NCI-H524 (cell line): ENCODE data around the gene GRID1.
"Not testable (repeated sequence)": the region's sequence is repeated elsewhere in the genome, so short reads cannot be mapped to it uniquely, and the experiment has no call there.

Experiments
- DNase-seq, 2 experiments: peaks; one replicate each; lab custom pipeline; 2025; lab: John Stamatoyannopoulos, UW

Gene GRID1

DNA sequence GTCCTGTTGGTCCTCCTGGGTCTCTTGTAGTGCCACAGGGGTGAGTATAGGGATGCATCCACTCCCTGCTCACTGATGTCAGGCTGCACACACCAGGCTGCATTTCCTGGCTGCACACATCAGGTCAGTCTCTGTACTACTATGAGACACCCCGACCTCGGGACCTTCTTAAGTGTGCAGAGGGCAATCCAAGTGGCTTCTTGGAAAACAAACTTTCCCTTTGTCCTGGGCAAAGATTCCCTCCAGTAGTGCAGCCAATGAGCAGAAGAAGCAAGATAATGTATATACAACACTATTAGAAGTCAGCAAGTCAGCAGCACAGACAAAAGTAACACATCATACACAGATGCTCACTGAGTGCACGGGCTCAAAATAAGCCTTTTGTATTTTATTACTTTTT is 493.5 kb downstream of the GRID1 start:
- no peak for DNase-seq

DNA sequence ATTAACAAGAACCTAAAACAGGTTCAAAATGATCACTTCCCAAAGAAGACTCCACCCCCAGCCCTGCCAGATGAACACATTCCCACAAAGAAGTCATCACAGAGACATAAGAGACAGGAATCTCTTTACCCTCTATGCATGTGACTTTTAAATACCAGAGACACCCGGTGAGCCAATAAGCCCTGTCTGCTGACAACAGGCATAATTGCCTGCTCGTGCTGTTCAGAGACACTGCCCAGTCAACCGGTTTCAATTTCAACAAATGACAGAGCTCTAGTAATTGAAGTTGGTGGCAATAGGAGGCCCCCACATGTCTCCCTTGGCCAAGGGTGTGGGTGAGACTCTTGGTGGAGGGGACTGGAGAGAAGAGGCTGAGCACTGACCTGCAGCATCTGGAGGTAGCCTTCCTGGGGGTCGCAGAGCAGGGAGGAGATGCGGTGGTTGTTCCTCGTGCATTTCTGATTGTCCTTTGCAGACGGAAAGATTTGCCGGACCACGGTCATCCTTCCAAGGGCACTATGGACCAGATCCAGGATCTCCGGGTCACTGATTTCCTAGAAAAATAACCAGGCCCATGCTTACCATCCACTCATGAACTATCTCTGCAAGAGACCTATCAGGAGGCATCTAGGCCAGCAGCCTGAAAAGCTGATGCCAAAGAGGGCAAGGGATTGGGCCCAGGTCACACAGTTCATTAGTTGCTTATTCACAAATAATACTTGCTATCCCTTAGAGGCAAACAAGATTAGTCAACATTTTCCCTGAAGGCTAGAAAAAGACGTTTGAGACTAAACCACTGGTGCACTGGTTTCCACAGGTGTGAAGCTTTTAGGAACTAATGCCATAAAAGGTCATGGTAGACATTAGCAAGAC is 497.7 kb downstream of the GRID1 start:
- DNase-seq, result no peak

DNA sequence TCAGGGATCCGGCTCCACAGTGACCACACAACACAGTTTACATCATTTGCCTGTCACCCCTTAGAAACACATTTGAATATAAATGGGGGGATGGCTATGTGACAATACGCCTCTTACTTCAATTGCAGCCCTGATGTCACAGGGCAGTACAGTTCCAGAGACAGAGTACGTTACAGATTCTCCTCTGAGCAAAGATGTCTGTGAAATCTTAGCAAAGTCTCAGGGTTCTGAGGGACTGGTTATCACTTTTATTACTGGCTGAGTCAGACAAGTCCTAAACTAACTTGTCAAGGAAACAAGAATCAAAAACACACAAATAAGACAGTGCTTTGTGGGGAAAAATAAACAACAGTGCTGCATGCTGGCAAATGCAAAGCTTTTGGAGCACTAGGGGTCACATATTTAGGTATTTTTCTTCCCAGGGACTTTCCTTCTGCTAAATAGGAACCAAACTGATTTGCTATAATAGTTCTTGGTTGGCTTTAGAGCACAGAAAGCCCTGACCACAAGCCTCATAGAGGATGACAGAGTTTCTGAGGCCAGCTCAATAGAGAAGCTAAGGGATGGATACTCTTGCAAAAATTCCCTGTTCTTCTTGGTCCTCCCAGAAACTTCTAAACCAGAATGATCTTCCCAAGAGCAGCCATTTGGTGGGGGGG is 501.6 kb downstream of the GRID1 start:
- DNase-seq, result no peak

DNA sequence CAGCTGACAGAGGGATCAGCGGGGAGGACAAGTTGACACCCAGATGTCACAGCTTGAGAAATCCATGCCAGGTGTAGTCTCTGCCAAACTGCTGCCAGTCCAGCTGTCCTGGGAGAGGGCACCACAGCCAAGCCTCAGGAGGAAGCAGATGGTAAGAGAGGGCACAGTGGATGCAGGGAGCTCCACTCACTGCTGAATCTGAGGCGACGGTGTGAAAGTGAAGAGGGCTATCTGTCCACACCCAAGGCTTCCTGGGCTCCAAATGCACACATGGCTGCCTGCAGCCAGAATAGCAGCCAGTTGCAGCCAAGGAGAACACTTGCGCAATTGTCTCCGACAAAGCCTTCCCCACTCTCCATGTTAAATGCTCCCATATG is 502.4 kb downstream of the GRID1 start:
- peak; percentile 31 to 67 for DNase-seq

DNA sequence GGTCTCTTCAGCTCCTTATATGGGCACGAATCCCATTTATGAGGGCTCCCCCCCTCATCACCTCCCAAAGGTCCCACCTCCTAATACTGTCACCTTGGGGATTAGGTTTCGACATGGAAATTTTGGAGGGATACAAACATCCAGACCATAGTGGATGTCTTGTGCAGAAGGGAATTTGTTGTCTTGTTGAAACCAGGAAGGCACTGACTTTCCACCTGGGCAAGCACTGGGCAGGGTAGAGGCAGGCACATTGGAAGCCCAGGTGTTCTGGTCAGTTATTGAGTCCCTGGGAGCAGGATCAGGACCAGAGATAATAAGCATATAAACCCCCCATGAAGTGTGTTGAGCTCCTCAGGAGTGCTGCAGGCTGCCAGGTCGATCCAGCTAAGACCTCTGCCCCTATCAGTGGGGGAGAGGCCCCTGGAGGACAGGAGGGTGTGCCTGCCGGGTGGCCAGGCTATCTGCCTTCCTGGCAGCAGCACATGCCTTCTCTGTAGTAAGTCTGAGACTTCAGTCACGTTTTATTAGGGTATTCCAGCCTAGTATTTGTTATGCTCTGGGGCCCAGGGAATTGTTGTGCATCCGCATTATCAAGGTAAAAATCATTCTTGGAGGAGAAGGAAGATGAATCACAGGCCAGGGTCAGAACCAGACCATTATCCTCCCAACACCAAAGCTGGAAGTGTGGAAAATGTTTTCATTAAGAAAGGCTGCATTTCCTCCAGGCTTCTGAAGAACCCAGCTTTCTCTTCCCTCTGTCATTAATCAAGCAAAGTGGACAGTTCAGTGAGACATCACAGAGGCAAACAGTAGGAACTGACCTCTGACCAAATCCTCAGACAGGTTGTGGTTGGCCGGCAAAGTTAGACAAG is 503.1 kb downstream of the GRID1 start:
- no peak for DNase-seq

DNA sequence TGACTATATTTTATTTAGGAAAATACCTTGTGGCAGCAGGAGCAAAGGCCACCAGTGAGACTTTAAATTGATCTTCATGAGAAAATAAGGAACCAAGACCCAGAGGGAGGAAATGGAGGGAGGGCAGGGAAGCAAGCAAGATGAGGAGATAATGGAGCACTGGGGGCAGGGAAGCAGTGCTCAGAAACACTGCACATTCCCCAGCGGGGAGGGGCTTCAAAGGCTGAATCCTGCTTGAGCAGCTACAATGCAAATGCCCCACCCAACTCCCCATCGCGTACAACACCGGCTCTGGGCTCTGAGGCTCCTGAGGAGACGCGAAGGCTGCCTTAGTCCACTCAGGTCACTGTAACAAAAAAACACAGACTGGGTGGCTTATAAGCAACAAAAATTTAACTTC is 503.8 kb downstream of the GRID1 start:
- no peak for DNase-seq

DNA sequence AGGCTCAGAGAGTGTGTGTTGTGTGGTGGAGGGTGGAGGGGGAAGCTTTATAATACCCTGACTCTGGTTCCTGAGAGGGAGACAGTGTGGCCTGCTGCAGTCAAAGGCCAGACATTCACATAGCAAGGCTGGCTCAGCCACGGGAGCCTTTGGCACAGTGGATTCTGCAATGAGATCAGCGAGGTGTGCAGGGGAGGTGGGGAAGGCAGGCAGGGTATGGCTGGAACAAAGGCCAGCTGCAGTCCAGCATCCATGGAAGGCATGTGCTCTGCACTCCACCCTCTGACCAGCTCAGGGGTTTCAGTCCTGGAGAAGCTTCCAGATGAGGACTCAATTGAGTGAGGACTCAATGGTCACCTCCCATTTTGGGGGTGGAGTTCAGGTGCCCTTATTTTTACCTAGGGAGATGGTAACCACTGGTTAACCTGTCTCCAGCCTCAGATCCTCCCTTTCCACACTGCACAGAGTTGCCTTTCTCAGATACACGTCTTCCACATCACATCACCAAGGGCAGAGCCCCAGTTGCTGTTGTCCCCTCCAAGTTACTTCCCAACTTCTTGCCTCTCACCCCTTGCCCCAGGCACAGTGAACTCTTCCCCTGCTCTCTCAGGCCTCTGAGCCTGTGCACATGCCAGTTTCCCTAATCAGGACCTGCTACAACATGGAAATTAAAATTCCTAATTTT is 504.9 kb downstream of the GRID1 start:
- DNase-seq, result no peak

DNA sequence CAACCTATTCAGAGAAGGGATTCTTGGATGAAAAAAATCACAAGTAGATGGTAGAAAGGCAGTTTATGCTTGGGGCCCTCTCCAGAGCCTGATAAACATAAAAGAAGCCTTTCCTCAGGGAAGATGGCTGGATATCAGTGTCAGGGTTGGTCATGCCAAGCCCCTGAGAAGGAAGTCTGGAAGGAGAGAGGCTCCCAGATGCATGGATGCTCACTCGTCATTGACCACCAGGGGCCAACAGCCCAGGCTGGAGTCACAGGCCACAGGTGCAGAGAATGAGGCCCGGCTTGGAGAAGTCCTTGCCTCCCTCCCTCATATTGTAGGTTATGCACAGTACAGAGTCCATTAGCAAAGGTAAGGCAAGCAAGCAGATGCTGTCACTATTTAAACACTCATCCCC is 506.7 kb downstream of the GRID1 start:
- DNase-seq, result no peak

DNA sequence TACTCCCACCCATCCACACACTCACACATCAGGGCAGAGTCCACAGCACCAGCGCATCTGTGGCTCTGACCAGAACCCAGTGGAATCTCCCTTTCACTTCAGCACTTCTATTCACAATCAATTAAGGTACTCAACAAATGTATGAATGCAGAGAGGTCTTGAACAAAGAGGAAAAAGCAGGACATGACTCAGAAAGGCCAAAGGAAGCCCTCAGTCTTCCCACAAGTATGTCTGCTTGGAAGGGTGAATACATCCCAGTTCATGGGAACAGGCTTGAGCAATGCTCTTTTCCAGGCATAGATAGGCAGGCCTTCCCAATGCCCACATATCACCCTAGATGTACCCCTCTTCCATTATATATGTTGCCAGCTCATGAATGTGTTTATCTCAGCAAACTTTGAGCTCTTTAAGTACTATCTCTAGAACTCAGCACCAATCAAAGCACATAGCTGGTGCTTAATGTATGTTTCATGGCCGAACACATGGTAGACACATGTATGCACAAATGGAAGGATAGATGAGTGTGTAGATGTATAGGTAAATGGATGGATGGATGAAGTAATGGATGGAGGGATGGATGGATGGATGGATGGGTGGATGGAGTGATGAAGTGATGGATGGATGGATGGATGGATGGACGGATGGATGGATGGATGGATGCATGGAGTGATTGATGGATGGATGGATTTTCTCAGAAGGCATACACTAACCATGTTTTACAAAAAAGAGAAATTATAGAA is 507.6 kb downstream of the GRID1 start:
- no peak for DNase-seq

DNA sequence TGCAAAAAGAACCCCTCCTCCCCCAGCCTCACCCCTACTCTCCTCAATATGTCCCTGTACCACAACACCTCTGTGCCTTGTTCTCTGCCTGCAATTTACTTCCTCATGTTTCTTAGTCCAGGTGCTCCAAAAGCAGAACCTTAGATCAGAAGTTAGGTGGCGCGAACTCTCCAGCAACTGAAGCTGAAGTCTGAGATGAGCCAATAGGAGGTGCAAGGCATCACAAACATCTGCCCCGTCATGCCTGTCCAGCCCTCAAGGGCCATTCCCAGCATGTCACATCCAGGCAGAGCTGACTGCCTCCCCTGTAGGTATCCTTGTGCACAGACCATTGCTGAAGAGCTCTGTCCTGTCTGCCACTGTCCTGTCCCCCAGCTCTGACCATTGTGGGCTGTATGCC is 508.8 kb downstream of the GRID1 start:
- no peak for DNase-seq

DNA sequence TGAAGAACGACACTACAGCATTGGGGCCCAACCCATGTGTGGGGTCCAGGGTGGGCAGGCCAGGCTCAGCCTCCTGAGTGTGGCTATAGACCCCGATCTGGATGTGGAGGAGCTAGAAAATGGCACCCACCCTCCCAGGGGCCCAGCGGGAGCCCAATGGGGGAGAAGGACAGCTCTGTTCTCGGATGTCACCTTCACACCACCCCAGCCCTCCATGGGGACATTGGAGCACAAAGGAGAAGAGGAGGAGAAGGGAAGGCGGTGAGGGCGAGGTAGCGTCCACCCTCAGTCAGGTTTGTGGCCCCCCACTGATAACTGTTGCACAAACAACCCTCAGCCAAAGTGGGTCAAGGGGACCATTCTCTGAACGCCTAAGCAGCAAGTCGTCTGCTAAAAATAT is 509.3 kb downstream of the GRID1 start:
- DNase-seq, result no peak

DNA sequence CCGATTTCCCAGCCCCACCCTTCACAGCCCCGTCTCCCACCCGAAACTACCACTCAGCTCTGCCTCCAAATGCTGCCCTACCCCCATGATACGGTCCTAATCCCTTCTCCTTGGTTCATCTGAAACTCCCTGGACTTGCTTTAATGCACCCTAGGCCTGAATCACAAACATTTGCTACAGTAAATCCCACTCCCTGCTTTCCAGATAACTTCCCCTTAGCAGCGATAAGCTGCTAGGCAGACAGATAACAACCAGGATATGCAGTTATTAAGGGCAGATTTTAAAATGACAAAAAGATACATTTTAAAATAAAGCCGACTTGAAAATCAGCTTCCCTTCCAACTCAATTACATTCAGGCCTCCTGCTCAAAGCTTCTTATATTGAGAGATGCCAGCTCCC is 514.7 kb downstream of the GRID1 start:
- DNase-seq, result no peak

DNA sequence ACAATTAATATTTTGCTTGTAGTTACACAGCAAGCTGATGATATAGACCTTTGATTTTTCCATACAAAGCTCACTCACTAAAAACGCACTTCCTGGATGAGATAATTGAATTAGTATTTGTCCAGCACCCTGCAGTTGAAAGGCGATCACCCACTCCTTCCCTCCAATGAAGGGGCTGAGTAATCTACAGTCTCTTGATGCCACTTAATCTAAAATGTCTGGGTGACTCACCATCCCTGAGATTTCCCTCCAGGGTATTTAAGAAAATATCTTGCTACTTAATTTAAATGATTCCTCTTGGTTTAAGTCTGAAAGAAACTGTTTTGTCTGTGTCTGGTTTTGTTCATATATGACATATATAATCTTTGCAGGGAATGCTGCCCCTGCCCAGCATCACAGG is 515.3 kb downstream of the GRID1 start:
- no peak for DNase-seq

DNA sequence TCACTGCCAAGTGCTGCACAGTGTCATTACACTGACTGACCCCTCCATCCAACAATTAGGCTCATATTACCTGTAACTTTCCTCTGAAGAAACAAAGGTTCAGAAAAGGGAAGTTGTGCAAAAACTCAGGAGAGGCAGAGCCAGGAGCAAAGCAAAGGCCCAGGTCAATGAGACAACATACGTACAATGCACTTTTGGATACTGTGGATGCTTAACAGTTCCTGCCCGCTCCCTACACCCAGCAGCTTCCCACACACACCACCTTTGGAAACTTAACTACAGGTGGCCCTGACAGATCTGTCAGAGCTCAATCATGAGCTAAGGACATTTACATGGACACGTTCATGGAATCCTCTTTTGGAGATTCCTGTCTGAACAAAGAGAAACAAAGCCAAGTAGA is 515.9 kb downstream of the GRID1 start:
- no peak for DNase-seq

DNA sequence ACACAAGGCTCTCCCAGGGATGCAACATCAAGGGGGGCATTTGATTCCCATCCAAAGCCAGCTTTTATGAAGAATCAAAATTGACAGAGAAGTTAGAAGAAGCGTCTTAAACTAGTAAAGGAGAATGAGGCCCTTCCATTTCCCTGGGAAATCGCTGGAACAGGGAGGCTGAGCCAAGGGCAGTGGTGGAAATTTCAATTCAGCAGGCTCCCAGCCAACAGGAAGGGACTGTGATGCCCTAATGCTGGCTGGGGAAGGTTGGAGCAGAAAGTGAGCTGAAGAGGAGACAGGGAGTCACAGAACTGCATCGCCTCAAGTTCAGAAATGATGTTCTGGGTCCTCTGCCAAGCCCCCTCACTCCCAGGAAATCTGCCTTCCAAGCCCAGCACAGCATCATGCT is 517.3 kb downstream of the GRID1 start:
- DNase-seq, result no peak

DNA sequence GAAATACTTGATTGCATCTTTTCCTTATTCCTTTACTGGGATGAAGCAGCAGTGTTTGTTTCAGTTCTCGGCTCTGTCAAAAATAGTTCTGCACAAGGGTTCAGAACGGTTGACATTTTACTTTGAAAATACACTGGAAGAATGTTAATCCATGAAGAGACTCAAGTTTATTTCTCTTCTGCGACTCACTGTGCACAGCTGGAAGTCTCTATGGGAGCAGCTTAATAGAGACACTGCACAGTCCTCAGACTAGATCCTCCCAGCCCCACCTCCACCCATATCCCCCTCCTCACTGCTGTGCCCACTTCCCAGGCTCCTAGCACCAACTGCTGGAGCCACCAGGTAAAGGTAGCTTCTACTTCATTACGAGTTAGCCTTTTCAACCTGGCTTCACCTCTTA is 517.8 kb downstream of the GRID1 start:
- DNase-seq, result no peak

DNA sequence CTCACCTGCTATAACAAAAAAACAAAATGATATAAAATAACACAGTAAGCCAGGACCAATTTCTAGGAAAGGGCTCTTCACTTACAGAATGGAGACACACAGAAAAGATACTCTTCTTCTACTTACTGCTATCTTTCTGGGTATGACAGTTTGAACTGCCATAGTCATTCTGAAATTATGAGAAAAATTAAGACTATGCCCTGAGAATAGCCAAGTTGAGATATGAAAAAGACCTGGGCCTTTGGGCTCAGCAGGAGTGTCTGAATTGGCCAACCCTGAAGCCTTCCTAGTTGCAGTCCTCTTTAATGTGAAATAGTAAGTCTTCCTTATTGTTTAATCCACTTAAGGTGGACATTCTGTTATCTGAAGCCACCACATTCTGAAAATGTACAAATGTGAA is 519.5 kb downstream of the GRID1 start:
- no peak for DNase-seq

DNA sequence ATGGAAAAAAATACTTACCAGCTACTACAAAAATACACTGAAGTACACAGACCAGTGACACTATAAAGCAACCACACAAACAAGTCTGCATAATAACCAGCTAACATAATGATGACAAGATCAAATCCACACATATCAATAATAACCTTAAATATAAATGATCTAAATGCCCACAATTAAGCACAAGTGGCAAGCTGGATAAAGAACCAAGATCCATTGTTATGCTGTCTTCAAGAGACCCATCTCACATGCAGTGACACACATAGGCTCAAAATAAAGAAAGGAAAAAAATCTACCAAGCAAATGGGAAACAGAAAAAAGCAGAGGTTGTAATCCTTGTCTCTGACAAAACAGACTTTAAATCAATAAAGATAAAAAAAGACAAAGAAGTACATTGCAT is 527.9 kb downstream of the GRID1 start:
- not testable (repeated sequence) for DNase-seq

DNA sequence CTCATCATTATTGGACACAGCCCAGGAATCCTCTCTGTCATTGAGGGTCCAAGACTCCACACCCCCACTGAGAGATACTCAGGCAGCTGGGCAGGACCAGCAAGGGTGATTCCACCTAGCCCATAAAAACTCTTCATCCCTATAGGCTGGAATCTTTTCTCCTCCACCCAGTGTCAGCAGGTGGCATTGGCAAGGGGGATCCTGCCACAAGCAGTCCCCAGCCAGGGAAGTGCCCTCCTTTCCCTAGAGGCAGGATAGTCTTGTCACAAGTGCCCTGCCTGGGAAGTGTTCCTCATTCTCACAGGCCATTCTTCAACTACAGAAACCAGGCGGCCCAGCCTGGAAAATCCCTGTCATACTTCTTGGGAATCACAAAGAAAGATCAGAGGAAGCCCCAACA is 533.6 kb downstream of the GRID1 start:
- no peak for DNase-seq

DNA sequence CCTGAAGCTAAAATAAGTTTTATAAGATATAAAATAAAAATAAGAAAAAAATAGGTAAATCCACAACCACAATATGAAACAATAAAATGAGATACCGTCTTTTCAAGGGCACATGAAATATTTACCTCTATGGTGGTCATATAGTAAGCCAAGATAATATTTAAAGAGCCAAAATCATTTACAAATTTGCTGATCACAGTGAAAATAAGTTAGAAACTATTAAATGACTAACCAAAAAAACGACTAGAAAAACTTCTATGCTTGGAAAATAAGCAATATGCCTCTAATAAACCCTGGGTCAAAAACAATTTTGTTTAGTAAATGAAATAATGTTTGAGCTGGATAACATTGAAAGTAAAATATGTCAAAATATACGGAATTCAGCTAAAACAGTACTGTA is 535.2 kb downstream of the GRID1 start:
- DNase-seq, result no peak

DNA sequence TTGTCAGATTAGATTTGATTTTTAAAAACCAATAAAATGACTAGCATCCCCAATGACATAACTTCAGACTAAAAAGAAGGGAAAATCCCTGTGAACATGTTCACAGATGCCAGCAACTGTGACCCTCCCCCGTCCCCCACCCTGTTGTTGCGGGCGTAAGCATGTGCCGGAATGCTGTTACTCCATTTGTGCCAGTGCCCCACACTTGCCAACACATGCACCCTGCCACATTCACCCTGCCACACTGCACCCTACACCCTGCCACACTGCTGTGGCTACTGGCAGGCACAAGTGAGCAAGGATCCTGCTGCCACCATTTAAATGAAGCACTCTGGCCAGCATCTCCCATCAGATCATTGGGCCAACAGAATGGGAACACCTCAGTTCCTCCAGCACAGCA is 540.2 kb downstream of the GRID1 start:
- DNase-seq, result no peak

DNA sequence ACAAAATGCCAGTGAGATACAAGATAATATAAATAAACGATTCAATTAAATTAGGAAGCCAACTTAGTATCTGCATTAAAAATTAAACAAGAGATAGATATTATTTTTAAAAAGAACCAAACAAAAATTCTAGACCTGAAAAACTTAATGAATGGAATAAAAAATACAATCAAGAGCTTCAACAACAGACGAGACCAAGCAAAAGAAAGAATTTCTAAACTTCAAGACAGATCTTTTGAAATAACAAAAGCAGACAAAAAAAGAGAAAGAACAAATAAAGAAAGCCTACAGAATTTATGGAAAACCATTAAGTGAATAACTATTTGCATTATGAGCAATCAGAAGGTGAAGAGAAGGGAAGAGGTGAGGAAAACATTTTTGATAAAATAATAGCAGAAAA is 555.2 kb downstream of the GRID1 start:
- DNase-seq, result no peak
